OCI-LY1 (cell line): ENCODE measurements around the gene AK5.

Source experiments
- H2AFZ ChIP-seq: fragments of 200-600 bp; sonication (generic), shearing (Covaris generic); 2 replicates; pipeline ENCODE4 v1.6.0; 2014; ENCODE audit warnings: antibody characterized with exemption, mild to moderate bottlenecking, low read length
- H3F3A ChIP-seq: fragments of 200-600 bp; sonication (generic), shearing (Covaris generic); 2 replicates; pipeline ENCODE4 v1.6.0; 2014; ENCODE audit warnings: mild to moderate bottlenecking, antibody characterized with exemption, low read length, moderate library complexity; ENCODE audit not compliant: insufficient read depth
- H3K27ac ChIP-seq: fragments of 200-600 bp; sonication (generic); 2 replicates; pipeline ENCODE4 v1.5.1; 2014; ENCODE audit warnings: low read length, mixed run types, mild to moderate bottlenecking, low read depth; ENCODE audit not compliant: poor library complexity, severe bottlenecking
- H3K27me3 ChIP-seq: fragments of 200-600 bp; sonication (generic); 2 replicates; pipeline ENCODE4 v1.6.0; 2014; ENCODE audit warnings: antibody characterized with exemption, mild to moderate bottlenecking, low read length, moderate library complexity; ENCODE audit not compliant: insufficient read depth
- H3K36me3 ChIP-seq: fragments of 200-600 bp; sonication (generic); 2 replicates; pipeline ENCODE4 v1.6.1; 2014; ENCODE audit warnings: mild to moderate bottlenecking, antibody characterized with exemption, low read length, moderate library complexity, mixed read lengths; ENCODE audit not compliant: insufficient read depth
- H3K4me1 ChIP-seq: fragments of 200-600 bp; sonication (generic); 2 replicates; pipeline ENCODE4 v1.5.1; 2014; ENCODE audit warnings: mild to moderate bottlenecking, low read length, moderate library complexity; ENCODE audit not compliant: insufficient read depth, severe bottlenecking
- H3K4me2 ChIP-seq: fragments of 200-600 bp; sonication (generic), shearing (Covaris generic); 2 replicates; pipeline ENCODE4 v1.6.1; 2014; ENCODE audit warnings: low read length
- H3K4me3 ChIP-seq: fragments of 200-600 bp; sonication (generic); 2 replicates; pipeline ENCODE4 v1.5.1; 2014; ENCODE audit warnings: low read length, low read depth, mild to moderate bottlenecking, mixed read lengths; ENCODE audit not compliant: poor library complexity, severe bottlenecking
- H3K79me2 ChIP-seq: fragments of 200-600 bp; shearing (Covaris generic); 2 replicates; pipeline ENCODE4 v1.6.1; 2016; ENCODE audit warnings: mixed run types, low read length, mixed read lengths; ENCODE audit not compliant: insufficient read depth
- H3K9ac ChIP-seq: fragments of 200-600 bp; sonication (generic), shearing (Covaris generic); 2 replicates; pipeline ENCODE4 v1.6.1; 2014; ENCODE audit warnings: mild to moderate bottlenecking, low read length, mixed read lengths
- H3K9me2 ChIP-seq: fragments of 200-600 bp; sonication (generic), shearing (Covaris generic); 2 replicates; pipeline ENCODE4 v1.6.1; 2014; ENCODE audit warnings: low read depth, mild to moderate bottlenecking, low read length, mixed read lengths
- H3K9me3 ChIP-seq: fragments of 200-600 bp; shearing (Covaris generic); 2 replicates; pipeline ENCODE4 v1.6.1; 2014; ENCODE audit warnings: low read length, mixed read lengths
- H4K20me1 ChIP-seq: fragments of 200-600 bp; sonication (generic), shearing (Covaris generic); 2 replicates; pipeline ENCODE4 v1.6.0; 2016; ENCODE audit warnings: mild to moderate bottlenecking, low read length; ENCODE audit not compliant: insufficient read depth
- CTCF ChIP-seq: fragments of 200-600 bp; sonication (generic), shearing (Covaris generic); IDR thresholded peaks from 2 replicates; pipeline ENCODE4 v1.5.1; 2017; ENCODE audit warnings: mild to moderate bottlenecking, antibody characterized with exemption, low read length, moderate library complexity, mixed read lengths
- EZH2 ChIP-seq: fragments of 200-600 bp; sonication (generic), shearing (Covaris generic); IDR thresholded peaks from 2 replicates; pipeline ENCODE4 v1.8.0; 2017; ENCODE audit warnings: borderline replicate concordance, mixed run types, mild to moderate bottlenecking, antibody characterized with exemption, low read length, moderate library complexity, mixed read lengths

AK5 gene

DNA sequence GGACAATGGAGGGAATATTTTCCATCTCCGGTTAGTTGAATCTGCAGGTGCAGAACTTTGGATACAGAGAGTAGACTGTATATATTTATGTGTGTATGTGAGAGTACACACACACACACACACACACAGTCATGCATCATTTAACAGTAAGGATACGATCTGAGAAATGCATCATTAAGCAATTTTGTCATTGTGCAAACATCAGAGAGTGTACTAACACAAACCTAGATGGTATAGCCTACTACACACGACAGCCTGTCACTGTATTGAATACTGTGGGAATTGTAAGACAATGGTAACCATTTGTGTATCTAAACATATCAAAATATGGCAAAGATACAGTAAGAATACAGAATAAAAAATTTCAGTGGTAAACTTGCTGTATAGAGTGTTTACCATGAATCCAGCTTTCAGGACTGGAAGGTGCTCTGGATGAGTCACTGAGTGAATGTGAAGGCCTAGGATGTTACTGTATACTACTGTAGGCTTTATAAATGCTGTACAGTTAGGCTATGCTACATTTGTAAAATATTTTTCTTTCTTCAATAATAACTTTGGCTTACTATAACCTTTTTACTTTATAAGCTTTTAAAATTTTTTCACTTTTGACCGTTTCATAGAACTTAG, 262.1 kb downstream of the AK5 start:
- Histone ChIP-seq H3K79me2 (no peaks in the 10 kb centered on the region), H3K4me2 (no peak overlapping the region), H3K4me1 (peaks cover 30% of the 10 kb centered on the region), H2AFZ (no peak overlapping the region), H3K9me3 (no peaks in the 10 kb centered on the region), H3K9me2 (no peaks in the 10 kb centered on the region), H3K27ac (no peak overlapping the region), H3K4me3 (no peak overlapping the region), H3K36me3 (no peaks in the 10 kb centered on the region), H4K20me1 (no peaks in the 10 kb centered on the region), H3F3A (no peaks in the 10 kb centered on the region), H3K27me3 (no peaks in the 10 kb centered on the region), H3K9ac (no peak overlapping the region)
- TF ChIP-seq CTCF (no peak), EZH2 (no peak)

DNA sequence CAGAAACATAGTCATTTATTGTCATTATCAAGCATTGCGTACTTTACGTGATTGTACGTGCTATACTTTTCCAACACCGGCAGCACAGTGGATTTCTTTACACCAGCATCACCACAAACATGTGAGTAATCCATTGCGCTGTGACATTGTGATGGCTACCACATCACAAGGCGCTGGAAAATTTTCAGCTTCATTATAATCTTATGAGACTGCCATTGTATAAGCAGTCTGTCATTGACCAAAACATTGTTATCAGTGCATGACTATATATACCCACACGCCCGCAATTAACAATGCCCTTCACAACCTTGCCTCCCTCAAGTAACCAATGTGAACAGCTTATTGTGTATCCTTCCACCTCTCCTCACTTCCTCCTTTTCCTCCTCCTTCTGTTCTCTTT, 263.0 kb downstream of the AK5 start:
- H3K79me2 ChIP-seq = no peaks in the 10 kb centered on the region
- no peak overlapping the region for H3K9ac ChIP-seq
- no peaks in the 10 kb centered on the region for H3K9me3 ChIP-seq
- no peaks in the 10 kb centered on the region for H3K27me3 ChIP-seq
- H2AFZ ChIP-seq = no peak overlapping the region
- H3F3A ChIP-seq = no peaks in the 10 kb centered on the region
- H3K36me3 ChIP-seq = no peaks in the 10 kb centered on the region
- H3K9me2 ChIP-seq = no peaks in the 10 kb centered on the region
- no peaks in the 10 kb centered on the region for H4K20me1 ChIP-seq
- no peak overlapping the region for H3K4me2 ChIP-seq
- peaks cover 21% of the 10 kb centered on the region for H3K4me1 ChIP-seq
- no peak overlapping the region for H3K27ac ChIP-seq
- no peak overlapping the region for H3K4me3 ChIP-seq
- no peak for TF ChIP-seq CTCF

GRCh38 chr1:77545970-77546369, 264.2 kb downstream of the AK5 start:
- Histone ChIP-seq H3F3A (no peaks in the 10 kb centered on the region), H3K9me3 (no peaks in the 10 kb centered on the region), H3K27ac (no peak overlapping the region), H2AFZ (no peak overlapping the region), H3K9ac (no peak overlapping the region), H3K4me1 (peaks cover 9% of the 10 kb centered on the region), H4K20me1 (no peaks in the 10 kb centered on the region), H3K4me2 (no peak overlapping the region), H3K79me2 (no peaks in the 10 kb centered on the region), H3K4me3 (no peak overlapping the region), H3K27me3 (no peaks in the 10 kb centered on the region), H3K36me3 (no peaks in the 10 kb centered on the region), H3K9me2 (no peaks in the 10 kb centered on the region)
- TF ChIP-seq EZH2 (no peak), CTCF (no peak)
